Breast epithelium (tissue), 3 donors: ENCODE data around the gene TSEN15.

ENCODE experiments used
- CTCF ChIP-seq, 3 donors: fragments of 450-650 bp; IDR thresholded peaks; one replicate each; pipeline ENCODE4 v1.5.1; 2016 to 2017; ENCODE audit warnings: antibody characterized with exemption in 3 of 3, mild to moderate bottlenecking in 3 of 3, moderate library complexity in 3 of 3
- POLR2A ChIP-seq: fragments of 450-650 bp; IDR thresholded peaks from one replicate; pipeline ENCODE4 v1.6.1; 2016; ENCODE audit warnings: antibody characterized with exemption, mild to moderate bottlenecking, moderate library complexity
- POLR2AphosphoS5 ChIP-seq, 3 donors: sonication (generic); formaldehyde crosslinking; IDR thresholded peaks; one replicate each; pipeline ENCODE4 v1.6.1; 2017; ENCODE audit warnings: antibody characterized with exemption in 3 of 3

GRCh38 chr1:184022668-184023067, 28.9 kb upstream of the TSEN15 start:
- no peak for TF ChIP-seq CTCF (IDR thresholded peaks at IDR 0.05)
- no peak for TF ChIP-seq POLR2AphosphoS5 (IDR thresholded peaks at IDR 0.05)
- TF ChIP-seq POLR2A, result no peak
